ENCODE measurements around the gene NSD2. TPM values are rescaled to one million over a fixed set of nuclear protein-coding genes. Genes with fewer than 3 reads are reported as not detected.
A peak's percentile ranks its signal among the peaks of the same experiment; 100 is the strongest.
"Not testable (repeated sequence)": the region's sequence is repeated elsewhere in the genome, so short reads cannot be mapped to it uniquely, and the experiment has no call there.

Gene NSD2
- total RNA-seq, 1 donor from 2014 or later: 23.5 TPM

DNA sequence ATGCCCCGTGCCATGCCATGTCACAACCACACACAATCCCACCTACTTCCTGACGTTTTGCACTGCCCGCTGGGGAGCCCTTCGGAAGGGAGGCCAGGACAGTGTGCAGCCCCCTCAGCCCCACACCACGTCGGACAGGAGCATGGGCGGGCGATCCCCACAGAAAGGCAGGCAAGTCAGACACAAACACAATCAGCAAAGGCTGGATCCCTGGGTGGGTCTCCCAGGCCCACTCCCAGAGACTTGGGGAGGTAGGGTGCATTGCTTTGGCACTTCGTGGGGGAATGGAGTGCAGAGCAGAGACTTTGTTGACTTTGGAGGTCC lies 29.3 kb upstream of the NSD2 start:
- DNase-seq (ENCODE audit: low read depth): no peak

DNA sequence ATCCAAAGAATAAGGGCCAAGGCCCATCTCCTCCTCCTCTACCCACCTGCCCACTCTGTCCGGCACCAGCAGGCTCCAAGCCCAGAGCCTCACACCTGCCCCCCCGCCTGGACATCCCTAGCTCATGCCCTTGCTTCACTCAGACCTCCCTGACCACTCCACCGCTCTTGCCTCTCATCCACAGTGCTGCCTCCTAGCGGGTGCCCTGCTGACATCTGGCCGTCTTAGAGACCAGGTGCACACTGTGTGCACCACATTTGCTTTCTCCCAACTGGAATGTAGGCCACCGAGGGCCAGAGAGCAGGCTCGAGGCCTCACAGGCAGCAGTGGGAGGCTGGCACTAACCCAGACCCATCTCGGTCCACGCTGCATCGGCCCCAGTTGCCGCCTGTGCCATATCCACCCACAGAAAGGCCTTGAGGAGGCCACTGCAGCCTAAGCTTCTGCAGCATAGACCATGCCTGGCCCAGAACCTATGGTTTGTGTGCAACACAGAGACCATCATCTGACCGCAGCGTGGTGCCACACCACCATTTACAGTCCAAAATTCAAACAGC lies 28.8 kb upstream of the NSD2 start:
- no peak for DNase-seq (ENCODE audit: low read depth)

DNA sequence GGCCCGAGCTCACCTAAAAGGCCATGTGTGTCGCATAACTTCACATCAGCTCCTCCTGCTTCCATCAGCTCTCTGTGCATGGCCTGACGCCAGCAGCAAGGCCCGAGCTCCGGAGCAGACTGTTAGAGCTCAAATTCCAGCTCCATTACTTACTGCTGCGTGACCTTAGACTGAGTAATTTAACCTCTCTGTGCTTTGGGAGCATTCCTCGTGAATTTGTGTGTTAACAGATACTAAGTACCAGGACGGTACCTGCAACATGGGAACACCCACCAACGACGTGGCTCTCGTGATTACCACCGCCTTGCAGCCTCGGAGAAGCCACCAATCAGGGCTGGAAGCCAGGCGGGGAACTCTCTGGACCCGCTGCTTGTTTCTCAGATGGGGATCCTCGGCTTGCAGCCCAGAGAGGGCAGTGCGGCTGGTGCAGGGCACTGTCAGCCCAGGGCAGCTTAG lies 28.2 kb upstream of the NSD2 start:
- peak; percentile 63 for DNase-seq (ENCODE audit: low read depth)

DNA sequence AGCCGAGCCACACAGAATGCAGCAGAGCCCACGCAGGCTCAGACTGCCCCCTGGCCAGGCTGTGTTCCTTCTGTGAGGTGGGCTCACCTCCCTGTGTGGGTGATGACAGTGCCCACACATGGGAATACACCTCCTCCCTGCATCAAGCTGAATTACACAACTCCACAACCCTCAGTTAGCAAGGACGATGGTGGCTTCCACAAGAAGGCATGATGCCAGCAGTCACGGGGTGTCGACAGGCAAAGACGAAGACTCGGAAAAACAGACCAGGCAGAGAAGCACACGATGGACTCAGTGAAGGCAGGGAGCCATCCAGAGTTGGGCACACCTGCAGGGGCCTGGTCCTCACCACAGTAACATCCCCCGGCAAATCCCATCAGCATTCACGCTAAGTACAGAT lies 27.3 kb upstream of the NSD2 start:
- no peak for DNase-seq (ENCODE audit: low read depth)

DNA sequence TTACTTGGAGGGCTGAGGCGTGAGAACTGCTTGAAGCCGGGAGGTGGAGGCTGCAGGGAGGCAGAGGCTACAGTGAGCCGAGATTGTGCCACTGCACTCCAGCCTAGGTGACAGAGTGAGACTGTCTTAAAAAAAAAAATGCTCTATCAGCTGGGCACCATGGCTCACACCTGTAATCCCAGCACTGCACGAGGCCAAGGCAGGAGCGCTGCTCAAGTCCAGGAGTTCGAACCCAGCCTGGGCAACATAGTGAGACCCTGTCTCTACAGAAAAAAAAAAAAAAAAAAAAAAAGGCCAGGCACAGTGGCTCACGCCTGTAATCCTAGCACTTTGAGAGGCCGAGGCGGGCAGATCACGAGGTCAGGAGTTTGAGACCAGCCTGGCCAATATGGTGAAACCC lies 26.6 kb upstream of the NSD2 start:
- DNase-seq (ENCODE audit: low read depth): not testable (repeated sequence)

DNA sequence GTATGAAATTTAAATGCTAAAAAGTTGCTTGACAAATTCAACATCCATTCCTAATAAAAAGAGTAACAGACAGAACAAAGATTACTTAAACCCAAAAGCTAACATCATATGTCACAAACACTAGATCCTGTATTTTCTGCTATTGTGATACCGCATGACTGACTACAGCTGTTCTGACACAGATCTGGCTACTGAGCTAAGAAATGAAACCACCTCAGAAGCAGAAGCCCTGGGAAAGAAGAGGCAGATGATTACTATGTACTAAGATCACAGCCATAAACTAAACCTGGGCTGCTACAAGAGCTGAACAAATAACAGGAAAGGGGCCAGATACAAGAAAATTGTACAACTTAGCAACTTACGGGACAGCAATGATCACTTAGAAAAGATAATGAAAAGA lies 24.6 kb upstream of the NSD2 start:
- no peak for DNase-seq (ENCODE audit: low read depth)

DNA sequence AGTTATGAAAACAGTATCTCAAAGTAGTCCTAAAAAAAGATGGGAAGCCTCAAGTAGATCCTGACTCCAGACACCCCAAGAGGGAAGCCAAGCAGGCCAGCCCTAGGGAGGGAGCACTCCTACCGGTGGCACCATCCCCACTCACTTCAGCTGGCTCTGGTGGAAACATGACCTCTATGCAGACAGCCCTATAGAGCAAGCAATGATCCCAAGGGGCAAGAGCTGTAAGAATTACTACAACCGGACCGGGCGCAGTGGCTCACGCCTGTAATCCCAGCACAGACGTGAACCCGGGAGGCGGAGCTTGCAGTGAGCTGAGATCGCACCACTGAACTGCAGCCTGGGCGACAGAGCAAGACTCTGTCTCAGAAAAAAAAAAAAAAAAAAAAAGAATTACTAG lies 20.9 kb upstream of the NSD2 start:
- no peak for DNase-seq (ENCODE audit: low read depth)

DNA sequence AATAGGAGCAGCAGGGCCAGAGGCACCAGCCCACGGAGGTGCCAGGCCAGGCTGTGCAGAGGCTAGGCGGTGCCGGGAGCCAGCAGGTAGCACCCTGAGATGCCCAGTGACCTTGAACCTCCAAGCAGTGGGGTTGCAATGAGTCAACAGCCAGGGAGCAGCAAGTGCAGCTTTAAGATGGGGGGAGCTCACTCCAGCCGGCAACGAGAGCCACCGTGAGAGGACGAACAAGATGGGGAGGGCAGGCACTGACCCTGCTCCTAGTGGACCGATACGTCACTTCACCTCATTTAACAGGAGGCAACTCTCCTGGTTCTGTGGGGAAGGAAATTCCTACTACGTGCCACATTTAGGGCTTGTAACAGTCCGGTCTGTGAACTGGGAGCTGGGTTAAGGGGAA lies 20.0 kb upstream of the NSD2 start:
- no peak for DNase-seq (ENCODE audit: low read depth)

DNA sequence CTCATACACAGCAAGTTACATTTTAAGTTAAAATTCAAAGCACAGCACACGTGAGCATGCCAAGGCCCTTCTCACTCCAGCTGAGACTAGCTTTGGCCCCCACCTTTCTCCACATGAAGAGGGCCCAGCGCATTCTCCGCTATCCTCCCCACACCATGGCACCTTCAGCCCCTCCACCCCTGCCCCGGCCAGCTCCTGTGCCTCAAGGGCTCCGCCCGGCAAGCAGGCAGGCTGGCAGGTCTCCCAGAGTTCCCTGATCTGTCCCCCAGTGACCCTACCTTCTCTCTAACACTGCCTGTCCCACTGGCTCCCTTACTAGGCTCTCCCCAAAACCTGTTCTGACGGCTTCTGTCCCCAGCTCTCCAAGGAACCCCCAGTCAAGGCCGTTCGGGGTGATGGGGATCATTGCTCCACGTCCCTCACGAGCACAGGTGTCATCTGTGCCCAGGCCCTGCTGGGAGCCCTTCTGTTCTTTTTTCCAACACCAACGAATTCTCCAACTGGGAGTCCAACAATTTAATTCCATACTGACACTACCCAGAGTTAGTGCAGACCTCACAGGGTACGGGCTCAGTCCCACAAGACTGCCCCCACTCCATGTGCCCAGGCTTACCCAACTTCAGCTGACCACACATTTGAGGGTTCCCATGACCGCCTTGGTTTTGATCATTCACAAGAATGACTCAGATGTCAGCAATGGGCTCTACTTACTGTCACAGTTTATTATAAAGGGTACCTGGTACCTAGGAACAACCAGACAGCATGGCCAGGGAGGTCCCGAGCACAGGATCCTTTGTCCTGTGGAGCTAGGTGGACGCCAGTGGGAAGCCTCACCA lies 19.4 kb upstream of the NSD2 start:
- DNase-seq (ENCODE audit: low read depth): peak; percentile 42

DNA sequence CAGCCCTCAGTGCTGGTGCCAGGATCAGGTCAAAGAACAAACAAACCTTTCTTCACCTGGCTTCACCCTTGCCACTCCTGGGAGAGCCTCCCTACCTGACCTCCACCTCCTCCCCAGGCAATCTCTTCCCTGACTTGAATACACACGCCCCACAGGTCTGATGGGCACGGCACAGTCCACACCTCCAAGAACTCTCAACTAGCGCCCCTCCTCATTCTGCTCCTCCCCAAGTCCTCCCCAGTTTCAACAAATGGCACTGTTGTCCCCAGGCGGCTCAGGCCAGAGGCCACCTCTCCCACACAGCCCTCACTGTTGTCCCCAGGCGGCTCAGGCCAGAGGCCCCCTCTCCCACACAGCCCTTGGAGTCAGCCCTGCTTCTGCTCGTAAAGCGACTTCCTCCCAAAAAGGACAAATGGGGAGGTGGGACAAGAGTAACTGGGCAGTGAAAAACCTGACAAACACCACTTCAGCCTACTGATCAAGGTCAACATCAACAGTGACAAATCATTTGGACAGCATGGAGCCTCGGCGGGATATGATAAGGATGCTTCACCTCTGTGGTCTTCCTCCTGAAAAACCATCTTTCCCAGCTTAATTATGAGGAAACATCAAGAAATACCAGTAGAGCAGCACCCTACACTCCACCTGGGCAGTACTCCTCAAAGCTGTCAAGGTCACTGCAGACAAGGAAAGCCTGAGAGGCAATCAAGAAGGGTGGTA lies 18.1 kb upstream of the NSD2 start:
- no peak for DNase-seq (ENCODE audit: low read depth)

DNA sequence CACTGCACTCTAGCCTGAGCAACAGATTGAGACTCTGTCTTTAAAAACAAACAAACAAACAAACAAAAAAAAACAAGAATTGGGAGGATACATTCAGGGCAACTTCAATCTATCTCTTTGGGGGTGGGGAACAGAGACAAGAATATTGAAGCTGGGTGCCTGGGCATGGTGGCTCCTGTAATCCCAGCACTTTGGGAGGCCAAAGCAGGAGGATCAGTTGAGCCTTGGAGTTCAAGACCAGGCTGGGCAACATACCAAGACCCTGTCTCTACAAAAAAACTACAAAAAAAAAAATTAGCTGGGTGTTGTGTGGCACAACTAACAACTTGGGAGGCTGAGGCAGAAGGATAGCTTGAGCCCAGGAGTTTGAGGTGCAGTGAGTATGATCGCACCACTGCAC lies 16.4 kb upstream of the NSD2 start:
- DNase-seq (ENCODE audit: low read depth): no peak

DNA sequence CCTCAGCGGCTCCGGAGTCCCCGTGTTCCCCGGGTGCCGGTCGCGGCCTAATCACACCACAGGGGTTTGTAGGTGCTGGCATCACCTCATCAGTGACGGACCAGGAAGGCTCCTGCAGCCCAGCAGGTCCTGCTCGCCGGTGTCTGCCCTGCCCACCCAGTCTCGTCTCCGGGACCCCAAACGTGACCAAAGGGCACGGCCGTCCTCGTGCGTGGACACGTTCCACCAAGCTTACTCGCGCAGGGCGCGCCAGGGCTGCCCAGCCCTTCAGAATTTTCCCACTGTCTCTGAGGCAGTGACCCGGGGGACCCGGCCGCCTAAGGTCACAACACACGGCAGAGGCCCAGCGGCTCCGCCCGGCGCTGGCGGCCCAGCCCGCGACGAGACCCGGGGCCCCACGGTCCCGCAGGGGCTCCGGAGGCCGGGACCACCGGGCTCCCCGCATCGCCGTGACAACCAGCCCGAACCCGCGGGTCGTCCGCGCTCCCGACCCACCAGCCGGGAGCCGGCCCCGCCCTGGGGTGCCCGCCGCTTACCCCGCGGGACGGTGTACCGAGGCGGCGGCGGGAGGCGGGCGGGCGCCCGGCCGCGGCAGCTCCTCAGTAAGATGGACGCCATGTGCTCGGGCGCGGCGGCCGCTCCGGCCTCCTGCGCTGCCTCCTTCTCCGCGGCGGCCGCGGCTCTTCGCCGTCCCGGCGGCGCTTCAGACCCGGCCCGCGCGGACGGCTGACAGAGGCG lies 15.7 kb upstream of the NSD2 start:
- peak; percentile 26 for DNase-seq (ENCODE audit: low read depth)

DNA sequence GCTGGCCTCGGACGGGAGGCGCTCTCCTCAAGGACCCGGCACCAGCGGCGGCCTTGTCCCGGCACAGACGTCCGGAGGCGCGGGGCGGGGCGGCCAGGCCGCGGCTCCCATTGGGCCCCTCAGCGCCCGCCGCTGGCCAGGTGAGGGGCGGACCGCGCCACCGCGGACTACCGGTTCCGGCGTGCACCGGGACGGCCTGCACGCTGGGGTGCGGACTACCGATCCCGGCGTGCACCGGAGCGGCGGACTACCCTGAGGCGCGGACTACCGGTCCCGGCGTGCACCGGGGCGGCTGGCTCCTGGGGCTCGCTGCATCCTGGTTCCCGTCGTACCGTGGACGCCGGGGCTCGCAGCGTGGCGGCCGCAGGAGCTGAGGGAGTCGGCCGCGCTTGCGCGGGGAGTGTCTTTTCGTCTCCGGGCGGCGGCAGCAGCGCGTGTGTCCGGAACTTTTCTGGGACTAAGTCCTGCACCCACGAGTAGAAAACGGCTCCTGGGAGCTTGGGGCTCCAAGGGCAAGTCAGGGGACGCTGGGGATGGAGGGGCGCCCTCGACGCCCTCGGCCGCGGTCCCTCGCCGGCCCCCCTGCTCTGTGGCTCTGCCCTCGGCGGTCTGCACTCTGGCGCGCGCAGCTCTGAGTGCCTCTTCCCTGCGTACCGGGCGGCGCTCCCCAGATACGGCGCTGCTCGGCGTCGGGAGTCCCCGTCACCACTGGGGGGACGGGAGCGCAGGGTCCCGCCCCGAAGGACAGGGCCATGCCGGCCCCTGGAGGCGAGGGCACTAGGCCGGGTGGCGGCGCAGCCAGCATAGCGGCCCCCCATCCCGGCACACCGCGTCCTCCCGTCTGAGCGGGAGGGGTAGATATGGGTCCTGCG lies 14.9 kb upstream of the NSD2 start, which contains the start of gene LETM1:
Gene LETM1 (minus strand): TSS at position 86 of the 872 bp plus-strand sequence. CDS start 206 bp downstream, outside the sequence.
- DNase-seq (ENCODE audit: low read depth): peak; percentile 97

DNA sequence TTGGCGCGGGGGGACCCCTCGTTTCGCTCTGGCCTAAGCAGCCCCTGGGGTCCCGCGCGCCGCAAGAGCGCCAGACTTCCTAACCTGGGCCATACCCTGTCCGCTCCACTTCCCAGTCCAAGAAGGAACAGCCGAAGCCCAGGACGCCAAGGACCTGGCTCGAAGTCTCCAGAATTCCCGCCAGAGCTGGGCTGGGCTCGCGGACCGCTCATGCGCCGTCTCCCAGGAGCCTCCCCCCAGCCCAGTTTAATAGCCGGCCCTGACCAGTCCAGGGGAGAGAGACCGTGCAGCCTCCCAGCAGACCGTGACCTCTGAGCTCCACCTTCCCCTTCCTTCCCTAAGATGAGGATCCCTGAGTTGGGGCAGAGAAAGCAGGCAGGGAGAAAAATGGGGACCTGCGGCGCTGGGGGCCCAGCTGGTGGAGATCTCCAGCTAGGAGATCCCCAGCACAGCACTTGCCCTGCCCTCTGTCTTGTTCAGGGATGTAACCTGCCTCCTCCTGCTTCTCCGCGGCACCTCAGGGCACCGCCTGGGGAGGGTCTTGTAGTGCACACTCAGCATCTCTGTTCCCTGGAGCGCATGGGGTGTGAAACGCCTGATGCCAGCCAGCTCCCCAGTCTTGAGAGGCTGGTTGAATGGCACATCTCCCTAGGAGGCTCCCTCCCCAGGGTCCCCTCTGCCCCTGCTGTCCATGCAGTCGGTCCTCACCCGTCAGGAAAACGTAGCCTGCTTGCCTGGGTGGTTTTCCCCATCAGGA lies 14.1 kb upstream of the NSD2 start:
- peak; percentile 33 for DNase-seq (ENCODE audit: low read depth)

DNA sequence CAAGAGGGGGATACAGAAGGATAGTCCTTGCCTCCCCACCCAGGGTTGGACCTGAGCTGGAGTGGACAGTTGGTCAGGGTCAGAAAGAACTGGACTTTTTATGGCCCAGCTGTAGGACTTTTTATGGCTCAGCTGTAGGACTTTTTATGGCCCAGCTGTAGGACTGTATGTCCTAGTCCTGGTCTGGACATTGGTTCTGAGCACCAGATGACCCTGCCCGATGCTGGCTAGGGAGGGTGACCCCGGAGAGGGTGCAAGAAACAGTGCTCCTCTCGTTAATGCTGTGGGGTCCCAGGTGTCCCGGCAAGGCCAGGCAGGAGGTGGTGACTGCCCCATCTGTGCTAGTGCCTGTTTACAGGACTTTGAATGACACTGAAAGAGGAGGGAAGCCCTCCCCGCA lies 13.3 kb upstream of the NSD2 start:
- no peak for DNase-seq (ENCODE audit: low read depth)

DNA sequence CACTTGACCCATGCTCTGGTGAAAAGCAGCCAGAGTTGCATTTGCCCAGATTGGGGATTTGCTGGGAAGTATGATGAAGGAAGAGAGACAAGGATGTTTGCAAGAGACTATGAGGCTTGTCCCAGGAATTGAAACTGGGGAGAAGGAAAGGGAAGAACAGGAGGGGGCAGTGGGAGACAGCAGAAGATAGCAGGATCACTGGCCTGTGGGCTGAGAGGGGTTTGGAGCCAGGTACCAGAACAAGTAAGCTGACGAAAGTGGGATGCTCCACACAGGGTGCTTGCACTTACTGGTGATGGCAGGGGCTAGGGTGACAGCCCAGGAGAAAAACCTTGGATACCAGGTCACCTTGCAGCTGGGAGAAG lies 11.8 kb upstream of the NSD2 start:
- no peak for DNase-seq (ENCODE audit: low read depth)

DNA sequence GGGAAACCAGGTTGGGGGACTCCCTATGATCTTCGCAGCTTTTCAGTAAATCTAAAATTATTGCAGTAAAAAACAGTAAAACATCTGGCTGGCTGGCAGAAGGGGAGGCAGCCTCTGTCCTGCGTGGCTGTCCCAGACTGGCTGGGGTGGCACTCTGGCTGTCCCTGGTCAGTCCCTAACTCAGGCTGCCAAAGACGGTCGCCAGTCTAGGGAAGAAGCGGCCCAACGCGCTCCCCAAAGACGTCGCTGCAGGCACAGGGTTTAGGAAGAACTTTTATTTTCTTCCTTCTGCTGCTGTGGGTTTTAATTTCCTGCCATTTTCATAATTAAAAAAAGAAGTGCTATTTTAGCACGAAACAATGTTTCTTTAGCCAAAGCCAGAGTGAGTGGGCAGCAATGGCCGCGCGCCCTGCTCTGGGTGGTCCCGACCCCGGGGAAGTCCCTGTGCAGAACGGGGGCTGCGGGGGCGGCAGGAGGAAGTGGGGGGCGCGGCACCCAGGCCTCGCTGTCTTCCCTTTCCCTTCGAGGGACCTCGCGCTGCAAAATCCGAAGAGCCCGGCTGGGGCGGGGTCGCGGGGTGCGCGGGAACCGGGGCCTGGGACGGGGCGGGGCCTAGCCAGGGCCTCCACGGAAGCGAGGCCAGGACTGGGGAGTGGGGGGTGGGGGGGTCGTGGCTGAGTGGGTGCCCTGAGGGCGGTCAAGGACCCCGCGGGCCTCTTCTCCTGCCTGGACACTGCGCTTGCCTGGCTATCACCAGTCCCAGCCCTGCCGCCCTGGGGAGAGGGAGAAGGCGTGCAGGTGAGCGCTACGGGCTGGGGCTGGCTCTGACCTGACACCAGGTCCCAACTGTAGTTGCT lies 8.9 kb upstream of the NSD2 start:
- DNase-seq (ENCODE audit: low read depth): no peak

DNA sequence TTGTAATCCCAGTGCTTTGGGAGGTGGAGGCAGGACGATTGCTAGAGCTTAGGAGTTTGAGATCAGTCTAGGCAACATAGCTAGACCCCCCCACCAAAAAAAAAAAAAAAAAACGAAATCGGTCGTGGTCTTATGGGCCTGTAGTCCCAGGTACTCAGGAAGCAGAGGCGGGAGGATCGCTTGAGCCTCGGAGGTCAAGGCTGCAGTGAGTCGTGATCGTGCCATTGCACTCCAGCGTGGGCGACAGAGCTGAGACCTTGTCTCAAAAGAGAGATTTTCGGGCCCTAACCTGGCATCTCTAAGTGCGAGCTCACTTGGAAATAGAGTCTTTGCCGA lies 8.3 kb upstream of the NSD2 start:
- DNase-seq (ENCODE audit: low read depth): no peak

Measured in myocyte (in vitro differentiated cells).